HTERT RPE-1 (cell line): ENCODE measurements around the gene PTPN18.

ENCODE experiments used
- in situ Hi-C: fragments of 300-500 bp; cut with MboI; formaldehyde crosslinking; loops from 4 replicates; pipeline ENCODE4 v1.14.3; 2020; ENCODE audit warnings: low sequenced_read_pairs

Gene PTPN18

DNA sequence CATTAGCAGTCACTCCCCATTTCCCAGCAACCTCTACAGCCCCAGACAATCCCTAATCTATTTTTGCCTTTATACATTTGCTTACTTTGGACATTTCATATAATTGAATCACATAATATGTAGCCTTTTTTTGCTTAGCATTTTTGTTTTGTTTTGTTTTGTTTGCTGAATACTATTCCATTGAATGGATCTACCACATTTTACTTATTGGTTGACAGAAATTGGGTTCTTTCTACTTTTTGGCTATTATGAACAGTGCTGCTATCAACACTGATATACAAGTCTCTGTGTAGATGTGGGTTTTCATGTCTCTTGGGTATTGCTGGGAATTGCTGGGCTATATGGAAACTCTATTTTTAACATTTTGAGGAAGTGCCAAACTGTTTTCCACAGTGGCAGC is 7.6 kb downstream of the PTPN18 start:
- in situ Hi-C loops = no loop called here

DNA sequence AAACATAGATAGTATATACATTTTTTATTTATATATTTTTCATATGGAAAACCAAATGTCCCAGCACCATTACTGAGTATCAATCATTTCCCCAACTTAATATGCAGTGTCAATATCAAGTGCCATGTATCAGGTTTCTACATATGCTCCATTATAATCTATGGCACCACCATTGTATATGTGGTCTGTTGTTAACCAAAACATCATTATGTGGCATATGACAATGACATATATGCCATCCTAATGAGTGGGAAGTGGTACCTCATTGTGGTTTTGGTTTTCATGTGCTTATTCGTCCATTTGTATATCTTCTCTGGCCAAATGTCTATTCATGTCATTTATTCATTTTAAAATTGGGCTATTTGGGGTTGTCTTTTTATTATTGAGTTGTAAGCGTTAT is 9.2 kb downstream of the PTPN18 start:
- in situ Hi-C loops = no loop called here

DNA sequence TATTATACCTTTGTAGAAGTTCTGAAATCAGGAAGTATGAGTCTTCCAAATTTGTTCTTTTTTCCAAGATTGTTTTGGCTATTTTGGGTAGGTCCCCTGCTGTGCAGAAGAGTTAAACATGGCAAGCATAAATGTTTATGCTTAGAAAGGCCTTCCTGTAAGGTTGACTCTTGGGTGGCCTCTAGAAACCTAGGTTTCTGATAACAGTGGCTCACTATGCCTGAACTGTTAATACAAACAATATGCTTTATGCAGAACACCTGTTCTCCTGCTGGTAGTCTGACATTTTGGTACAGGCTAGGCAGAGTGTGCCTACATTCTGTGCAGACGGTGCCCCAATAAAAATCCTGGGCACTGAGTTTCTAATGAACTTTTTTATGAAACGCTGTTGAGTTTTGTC is 10.1 kb downstream of the PTPN18 start:
- in situ Hi-C loops = no loop called here

DNA sequence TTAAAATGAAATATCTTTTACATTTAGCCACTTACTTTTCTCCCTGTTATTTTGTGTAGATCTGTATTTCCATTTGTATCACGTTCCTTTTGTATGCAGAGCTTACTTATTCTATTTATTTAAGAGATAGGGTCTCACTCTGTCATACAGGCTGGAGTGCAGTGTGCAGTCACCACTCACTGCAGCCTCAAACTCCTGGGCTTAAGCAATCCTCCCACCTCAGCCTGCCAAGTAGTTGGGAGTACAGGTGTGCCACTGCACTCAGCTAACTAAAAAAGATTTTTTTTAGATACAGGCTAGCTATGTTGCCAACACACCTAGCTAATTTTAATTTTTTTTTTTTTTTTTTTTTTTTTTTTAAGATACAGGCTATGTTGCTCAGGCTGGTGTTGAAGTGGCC is 10.9 kb downstream of the PTPN18 start:
- in situ Hi-C loops = no loop called here

DNA sequence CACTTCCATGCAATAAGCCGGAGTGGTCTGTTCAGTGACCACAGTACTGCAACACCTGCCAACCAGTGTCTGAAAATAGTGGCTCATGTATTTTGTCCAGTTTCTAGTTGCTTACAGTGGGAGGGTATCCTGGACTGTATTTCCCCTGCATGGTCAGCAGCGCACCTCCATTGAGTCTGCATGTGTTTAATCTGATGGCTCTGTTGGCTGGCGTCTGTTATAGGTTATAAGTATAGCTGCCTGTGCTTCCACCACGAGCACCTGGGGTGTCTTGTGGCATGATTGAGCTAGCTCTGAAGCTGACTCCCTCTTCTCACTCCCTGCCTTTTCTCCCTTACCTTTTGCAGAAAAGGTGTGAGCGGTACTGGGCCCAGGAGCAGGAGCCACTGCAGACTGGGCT is 12.9 kb downstream of the PTPN18 start:
- in situ Hi-C loops = no loop called here

DNA sequence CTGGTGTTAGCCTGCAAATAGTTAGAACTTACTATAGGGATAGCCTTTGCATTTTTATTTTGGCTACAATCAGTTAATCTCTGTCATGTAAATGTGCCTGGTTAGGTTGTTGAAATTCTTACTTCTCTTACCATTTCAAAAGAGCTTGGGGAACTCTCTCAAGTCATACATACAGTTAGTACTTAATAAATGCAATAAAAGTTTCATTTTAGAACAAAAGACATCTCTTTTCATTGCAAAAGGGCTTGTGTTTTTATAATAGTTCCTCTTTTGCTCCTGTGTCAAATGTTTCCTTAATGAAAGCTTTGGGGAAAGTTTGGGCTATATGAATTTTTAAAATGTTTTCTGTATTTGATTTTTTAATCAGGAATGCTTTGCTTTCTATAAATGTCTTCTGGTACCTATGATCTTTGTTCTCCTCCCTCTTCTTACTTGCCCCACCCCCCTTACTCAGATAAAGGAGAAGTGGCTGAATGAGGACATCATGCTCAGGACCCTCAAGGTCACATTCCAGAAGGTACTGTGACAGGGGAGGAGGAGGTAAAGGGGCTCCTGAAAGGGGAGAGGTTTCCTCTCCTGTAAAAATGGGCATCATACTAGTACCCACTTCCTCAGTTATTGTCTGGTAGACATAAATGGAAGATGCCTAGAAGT is 13.6 kb downstream of the PTPN18 start:
- in situ Hi-C loops = no loop called here

DNA sequence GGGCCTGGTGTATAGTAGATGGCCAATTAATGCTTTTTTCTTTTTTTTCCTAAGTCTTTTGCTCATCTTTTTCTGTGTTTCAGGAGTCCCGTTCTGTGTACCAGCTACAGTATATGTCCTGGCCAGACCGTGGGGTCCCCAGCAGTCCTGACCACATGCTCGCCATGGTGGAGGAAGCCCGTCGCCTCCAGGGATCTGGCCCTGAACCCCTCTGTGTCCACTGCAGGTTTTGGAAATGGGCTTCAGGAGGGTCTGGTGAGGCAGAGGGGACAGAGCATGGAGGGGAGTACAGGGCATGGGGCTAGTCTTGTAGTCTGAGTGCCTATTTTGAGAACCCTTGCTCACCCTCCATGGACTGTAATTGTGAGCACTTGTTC is 14.1 kb downstream of the PTPN18 start:
- in situ Hi-C loops = no loop called here

DNA sequence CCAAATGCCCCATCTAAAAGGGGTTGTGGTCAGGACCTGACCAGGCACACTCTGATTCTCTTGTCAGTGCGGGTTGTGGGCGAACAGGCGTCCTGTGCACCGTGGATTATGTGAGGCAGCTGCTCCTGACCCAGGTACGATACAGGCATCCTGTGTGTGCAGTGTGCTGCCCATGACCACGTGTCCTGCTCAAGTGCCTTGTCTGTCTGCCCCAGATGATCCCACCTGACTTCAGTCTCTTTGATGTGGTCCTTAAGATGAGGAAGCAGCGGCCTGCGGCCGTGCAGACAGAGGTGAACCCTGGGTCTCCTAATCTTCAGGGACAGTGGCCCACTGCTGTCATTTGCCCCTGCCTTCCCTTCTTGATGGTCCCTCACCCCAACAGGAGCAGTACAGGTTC is 14.6 kb downstream of the PTPN18 start:
- in situ Hi-C loops = no loop called here

DNA sequence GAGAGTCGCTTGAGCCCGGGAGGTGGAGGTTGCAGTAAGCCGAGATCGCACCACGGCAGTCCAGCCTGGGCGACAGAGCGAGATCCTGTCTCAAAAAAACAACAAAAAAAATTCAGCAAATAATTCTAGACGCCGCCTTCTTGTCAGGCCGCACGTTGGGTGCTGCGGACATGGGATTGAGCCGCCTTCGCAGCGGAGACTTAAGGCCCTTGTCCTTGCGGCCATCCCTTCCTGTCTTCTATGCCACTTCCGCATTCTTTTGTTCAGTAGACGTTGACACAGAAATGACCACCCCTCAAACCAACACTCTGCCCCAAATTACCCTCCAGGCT is 15.8 kb downstream of the PTPN18 start:
- in situ Hi-C loops = no loop called here

DNA sequence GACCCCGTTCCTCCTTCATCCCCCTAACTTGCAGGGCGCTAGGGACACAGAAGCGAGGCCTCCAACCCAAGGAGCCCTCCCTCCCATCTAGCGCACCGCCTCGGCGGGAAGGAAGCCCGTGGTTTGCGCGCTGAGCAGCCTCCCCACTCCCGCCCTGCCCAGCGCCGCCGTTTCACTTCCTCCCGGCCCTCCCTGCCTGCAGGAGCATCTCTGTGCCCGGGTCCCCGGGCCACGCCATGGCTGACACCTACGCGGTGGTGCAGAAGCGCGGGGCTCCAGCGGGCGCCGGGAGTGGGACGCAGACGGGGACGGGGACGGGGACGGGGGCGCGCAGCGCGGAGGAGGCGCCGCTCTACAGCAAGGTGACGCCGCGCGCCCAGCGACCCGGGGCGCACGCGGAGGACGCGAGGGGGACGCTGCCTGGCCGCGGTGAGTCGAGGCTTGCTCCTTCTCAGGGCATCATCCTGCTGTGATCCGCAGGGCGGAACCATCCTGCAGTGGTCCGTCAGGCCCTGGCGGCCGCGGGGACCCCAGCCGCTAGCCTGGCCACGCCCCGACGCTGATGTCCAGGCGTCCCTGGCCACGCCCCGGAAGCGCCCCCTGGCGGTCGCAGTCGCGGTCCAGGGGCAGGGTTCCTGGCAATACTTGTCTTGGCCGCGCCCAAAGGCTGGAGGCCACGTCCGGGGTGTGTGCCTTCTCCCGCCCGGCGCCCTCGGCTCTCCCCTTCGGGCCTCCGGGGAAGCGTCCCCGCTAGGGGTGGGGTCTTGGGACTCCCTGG is 16.4 kb downstream of the PTPN18 start:
- in situ Hi-C loops = no loop called here

DNA sequence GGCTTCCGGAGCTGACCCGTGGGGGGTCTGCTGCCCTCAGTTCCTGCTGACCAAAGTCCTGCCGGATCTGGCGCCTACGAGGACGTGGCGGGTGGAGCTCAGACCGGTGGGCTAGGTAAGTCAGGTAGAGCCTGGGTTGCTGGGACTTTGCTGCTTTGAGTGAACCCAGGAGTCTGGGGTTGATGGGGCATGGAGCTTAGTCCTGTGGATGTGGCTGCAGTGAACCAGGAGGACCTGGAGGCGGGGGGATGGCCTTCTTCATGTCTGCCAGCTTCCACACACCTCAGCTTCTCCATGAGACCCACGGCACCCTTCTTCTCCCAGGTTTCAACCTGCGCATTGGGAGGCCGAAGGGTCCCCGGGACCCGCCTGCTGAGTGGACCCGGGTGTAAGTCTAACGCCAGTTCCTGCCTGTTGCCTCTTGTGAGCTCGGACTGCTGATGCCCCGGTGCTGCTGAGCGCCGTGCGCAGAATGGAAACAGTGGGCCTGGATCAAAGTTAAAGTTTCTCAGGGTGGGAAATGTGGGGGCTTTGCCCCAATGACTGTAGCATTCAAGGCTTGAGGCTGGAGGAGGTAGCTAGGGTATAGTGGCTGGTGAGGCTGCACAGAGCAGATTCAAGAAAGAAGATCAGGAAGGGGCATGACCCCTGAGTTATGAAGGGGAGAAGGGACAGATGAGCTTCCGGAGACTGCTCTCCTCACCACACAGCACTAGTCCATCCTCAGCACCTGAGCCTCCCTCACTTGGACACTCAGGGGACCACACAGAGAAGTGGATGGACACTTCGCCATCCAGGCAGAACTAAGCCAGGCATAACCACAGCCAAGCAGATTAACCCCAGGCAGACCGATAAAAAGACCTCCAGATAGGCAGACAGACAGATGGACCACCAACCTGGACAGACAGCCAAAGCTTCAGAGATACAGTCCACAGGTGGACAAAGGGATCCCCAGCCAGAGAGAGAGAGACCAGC is 17.3 kb downstream of the PTPN18 start:
- in situ Hi-C loops = no loop called here

DNA sequence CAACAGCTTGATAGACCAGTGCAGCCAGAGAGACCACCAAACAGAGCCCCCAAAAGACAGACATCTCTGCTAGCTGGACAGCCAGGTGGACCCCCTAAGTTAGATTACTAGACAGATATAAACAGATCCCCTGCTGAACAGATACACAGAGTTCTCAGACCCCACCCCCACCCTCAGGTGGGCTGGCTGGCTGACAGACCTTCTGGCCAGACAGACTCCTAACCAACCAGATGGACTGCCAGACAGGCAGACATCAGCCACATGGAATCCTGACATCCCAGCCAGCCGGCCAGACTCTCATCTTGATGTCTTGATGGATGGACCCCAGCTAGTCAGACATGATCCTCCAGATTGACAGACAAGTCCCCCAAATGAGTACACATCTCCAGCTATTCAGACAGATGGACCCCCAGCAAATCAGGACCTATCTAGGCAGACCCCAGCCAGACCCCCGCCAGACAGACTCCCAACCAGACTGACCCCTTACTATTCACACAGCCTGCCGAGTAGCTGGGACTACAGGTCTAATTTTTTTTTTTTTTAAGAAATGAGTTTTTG is 18.0 kb downstream of the PTPN18 start:
- in situ Hi-C loops = no loop called here

DNA sequence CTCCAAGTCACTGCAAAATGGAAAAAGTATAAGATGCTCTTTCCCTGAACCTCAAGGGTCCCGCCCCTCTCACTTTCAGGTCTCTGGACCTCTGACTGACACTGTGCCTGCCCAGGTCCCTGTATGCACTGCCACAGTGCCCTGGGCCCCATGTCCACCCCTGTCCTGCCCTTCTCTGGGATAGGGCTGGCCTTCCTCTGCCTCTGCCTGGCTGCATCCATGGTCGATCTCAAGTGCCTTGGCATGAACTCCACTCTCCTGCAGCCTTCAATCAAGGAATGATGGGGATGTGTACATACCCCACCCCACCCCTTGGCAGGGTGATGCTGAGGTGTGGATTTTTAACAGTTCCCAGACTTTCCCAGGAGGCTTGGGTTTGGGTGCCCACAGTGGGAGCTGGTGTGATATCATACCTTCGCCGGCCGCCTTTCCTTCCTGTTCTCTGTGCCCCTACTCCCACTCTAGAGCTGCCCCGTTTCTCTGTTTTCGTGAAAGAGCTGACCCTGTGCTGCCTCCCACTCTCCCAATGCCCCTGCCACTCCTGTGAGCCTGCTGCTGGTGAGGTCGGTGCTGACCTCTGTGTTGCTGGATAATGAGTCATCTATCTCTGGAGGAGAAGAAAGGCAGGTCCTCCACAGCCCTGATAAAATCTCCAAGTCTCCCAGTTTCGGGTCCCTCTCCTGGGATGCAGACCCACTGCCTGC is 18.9 kb downstream of the PTPN18 start:
- in situ Hi-C loops = no loop called here

DNA sequence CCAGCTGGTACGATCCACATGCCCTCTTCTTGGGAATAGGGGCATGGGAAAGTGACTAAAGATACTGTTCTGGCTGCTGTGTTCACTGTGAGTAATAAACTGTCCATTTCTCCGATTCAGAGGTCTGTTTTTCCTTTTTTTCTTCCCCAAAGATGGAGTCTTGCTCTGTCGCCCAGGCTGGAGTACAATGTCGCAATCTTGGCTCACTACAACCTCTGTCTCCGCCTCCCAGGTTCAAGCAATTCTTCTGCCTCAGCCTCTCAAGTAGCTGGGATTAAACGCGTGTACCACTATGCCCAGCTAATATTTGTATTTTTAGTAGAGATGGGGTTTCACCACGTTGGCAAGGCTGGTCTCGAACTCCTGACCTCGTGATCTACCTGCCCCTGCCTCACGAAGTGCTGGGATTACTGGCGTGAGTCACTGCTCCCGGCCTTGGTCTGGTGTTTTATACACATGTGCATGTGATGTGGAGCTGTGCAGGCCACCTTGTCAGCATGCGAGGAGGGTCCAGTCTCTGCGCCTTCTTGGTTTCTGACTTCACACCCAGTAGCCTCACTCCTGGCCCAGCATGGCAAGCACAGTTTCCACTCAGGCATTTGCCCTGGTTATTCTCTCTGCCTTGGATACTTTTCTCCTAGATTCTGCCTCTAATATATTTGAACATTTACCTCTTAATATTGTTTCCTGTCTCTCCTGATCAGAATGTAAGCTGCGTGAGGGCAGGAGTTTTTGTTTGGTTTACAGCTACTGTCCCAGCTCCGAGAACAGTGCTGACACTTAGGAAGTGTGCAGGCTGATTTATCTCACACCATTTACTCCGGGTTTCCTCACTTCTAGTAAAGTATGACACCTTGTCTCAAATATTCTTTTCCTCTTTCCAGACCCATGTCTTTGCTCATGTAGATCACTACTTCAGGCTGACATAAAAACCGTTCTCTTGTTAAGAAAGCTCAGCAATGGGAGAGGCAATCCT is 19.7 kb downstream of the PTPN18 start:
- in situ Hi-C loops = no loop called here

DNA sequence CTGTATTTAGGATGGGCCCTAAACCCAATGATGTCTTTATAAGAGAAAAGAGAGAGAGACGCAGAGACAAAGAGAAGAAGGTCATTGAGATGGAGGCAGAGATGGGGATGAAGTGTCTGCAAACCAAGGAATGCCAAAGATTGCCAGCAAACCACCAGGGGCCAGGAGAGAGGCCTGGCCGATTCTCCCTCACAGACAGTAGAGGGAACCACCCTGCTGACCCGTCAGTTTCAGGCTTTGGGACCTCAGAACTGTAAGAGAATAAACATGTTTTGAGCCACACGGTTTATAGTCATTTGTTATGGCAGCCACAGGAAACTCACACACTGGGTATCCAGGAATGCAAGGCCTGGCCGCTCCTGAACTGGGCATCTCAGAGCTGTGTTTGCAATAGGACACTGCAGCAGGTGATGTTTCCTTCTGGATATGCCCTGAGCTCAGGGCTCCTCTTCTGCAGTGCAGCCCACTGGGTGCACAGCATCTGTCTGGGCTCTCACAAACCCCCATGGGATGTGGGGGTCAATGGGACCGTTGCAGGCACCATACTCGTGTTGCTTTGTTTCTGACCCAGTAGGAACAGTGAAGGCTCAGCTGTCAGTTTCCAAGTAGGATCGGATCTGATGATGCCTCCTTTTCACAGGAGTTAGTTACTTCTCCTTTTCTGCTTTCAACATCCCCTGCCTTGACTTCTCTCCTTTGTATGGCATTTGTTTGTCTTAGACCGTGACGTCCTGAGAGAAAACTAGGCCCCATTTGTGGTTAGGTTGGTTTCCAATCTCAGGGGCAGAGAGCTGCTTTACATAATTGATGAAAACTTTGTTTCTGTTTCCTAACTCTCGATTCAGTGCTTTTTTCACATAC is 20.8 kb downstream of the PTPN18 start:
- in situ Hi-C loops = no loop called here

DNA sequence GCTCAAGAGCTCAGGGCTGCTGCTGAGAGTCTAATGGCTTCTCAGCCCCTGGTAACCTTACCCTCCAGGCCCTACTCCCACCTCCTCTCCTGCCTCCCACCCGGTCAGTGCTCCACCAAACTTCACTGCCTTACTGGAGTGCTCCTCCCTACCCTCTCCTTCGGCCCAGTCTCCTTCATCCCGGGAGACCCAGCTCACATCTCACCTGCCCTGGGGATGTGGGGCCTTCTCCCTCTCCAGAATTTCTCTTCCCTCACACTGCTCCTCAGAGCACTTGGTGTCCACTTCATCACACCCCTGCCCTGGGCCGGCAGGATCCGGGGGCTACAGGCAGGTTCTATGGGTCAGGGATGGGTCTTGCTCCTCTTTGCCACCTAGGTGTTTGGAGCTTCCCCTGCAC is 21.6 kb downstream of the PTPN18 start:
- in situ Hi-C loops = no loop called here

DNA sequence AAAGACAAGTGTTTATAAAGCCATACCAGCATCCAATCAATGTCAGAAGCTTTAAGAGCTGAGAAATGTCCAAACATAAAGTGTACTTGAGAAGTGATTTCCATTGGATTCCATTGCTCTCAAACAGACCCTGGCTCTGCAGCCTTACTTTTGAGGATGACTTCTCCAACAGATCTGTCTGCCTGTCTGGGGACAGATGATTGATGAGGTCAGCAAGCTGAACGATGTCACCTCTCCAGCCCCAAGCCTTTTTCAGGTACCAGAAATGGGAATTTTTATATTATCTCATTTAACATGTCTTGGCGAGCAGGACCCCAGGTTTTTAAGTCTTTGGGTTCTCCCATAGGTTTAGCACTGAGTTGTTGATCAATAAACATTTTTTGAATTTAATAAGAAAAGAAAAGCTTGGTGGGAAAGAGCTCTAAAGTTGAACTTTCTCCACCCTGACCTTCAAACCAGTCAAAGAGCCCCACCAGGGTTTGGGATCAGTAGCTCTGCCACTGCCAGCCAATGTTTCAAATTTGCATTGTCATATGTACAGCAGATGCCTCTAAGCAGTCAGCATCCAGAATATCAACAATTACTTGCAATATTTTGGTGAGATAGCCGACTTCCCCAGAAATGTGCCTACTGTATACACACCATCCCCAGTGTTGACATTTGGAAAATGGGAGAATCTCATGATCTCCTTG is 22.5 kb downstream of the PTPN18 start:
- in situ Hi-C loops = no loop called here

DNA sequence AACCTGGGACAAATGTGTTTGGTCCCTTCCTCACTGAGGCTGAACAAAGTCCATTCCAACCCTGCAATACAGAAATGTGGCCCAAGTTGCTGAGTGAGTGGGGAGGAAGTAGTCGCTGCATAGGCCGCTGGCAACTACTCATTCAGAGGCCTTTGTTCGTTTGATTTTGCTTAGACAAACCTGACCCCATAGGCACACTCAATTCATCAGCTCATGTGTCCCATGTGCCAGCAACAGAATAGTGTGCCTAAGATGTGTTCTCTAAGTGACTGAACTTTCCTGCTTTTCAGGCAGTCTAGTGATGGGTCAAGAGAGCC is 23.0 kb downstream of the PTPN18 start:
- in situ Hi-C loops = no loop called here
